DND-41 (cell line): ENCODE data around the gene KLHL6.

ENCODE experiments used
- ATAC-seq: fragments of 200-7000 bp; cut with Tn5 transposase; 3 replicates; pipeline ENCODE4 v1.9.1; 2021; ENCODE audit warnings: low read depth; ENCODE audit not compliant: insufficient read depth
- DNase-seq: peaks from one replicate; pipeline ENCODE4 v3.0.0-alpha.2; 2020
- H2AFZ ChIP-seq: 2 replicates; pipeline ENCODE4 v1.6.0; 2012; ENCODE audit warnings: low read depth, low read length
- H3K27ac ChIP-seq: 2 replicates; pipeline ENCODE4 v1.5.1; 2012; ENCODE audit warnings: low read length, inconsistent platforms
- H3K27me3 ChIP-seq: fragments of 200-600 bp; sonication (generic); 2 replicates; pipeline ENCODE4 v1.6.0; 2012; ENCODE audit warnings: low read length, mild to moderate bottlenecking, inconsistent platforms; ENCODE audit not compliant: insufficient read depth, poor library complexity
- H3K36me3 ChIP-seq: 2 replicates; pipeline ENCODE4 v1.5.1; 2012; ENCODE audit warnings: low read length, inconsistent platforms; ENCODE audit not compliant: insufficient read depth
- H3K4me1 ChIP-seq: 2 replicates; pipeline ENCODE4 v1.5.1; 2012; ENCODE audit warnings: mild to moderate bottlenecking, low read length; ENCODE audit not compliant: insufficient read depth
- H3K4me2 ChIP-seq: 2 replicates; pipeline ENCODE4 v1.6.0; 2012; ENCODE audit warnings: mild to moderate bottlenecking, moderate library complexity, low read length, inconsistent platforms; ENCODE audit not compliant: insufficient read depth
- H3K4me3 ChIP-seq, 2 experiments: fragments of 200-600 bp in 1 of 2; shearing (Covaris generic) in 1 of 2; 2 replicates each; pipeline ENCODE4 v1.5.1; 2012 to 2016; ENCODE audit warnings: inconsistent platforms in 2 of 2, low read length in 2 of 2, mild to moderate bottlenecking in 2 of 2, low read depth in 1 of 2, moderate library complexity in 1 of 2
- H3K79me2 ChIP-seq: 2 replicates; pipeline ENCODE4 v1.6.0; 2012; ENCODE audit warnings: low read length, inconsistent platforms; ENCODE audit not compliant: insufficient read depth
- H3K9ac ChIP-seq: 2 replicates; pipeline ENCODE4 v1.6.0; 2012; ENCODE audit warnings: low read depth, mild to moderate bottlenecking, inconsistent platforms, low read length, moderate library complexity
- H3K9me3 ChIP-seq: 2 replicates; pipeline ENCODE4 v1.5.1; 2012; ENCODE audit warnings: low read length, moderate library complexity, mild to moderate bottlenecking, inconsistent platforms; ENCODE audit not compliant: insufficient read depth, severe bottlenecking
- H4K20me1 ChIP-seq: 2 replicates; pipeline ENCODE4 v1.6.0; 2012; ENCODE audit warnings: low read length; ENCODE audit not compliant: insufficient read depth
- CTCF ChIP-seq: IDR thresholded peaks from 2 replicates; pipeline ENCODE4 v1.5.1; 2012; ENCODE audit warnings: borderline replicate concordance, low read length, moderate library complexity, mild to moderate bottlenecking; ENCODE audit not compliant: poor library complexity, severe bottlenecking; ENCODE audit errors: extremely low read depth
- EZH2 ChIP-seq: IDR thresholded peaks from 3 replicates; pipeline ENCODE4 v1.6.1; 2012; ENCODE audit warnings: borderline replicate concordance, low read depth, mild to moderate bottlenecking, moderate library complexity, low read length, inconsistent platforms; ENCODE audit not compliant: severe bottlenecking

KLHL6 gene

GRCh38 chr3:183464480-183464879 lies 91.0 kb downstream of the KLHL6 start:
- Histone ChIP-seq H2AFZ (no peak overlapping the region), H4K20me1 (no peaks in the 10 kb centered on the region), H3K27me3 (no peaks in the 10 kb centered on the region), H3K9me3 (no peaks in the 10 kb centered on the region), H3K36me3 (no peaks in the 10 kb centered on the region), H3K79me2 (no peaks in the 10 kb centered on the region), H3K4me3 (no peak overlapping the region), H3K9ac (no peak overlapping the region), H3K4me2 (no peak overlapping the region), H3K27ac (no peak overlapping the region), H3K4me1 (peaks cover 5% of the 10 kb centered on the region)
- TF ChIP-seq CTCF (no peak), EZH2 (no peak)
- DNase-seq (no peak), ATAC-seq (no peak)

GRCh38 chr3:183460081-183461055 lies 95.1 kb downstream of the KLHL6 start:
- Histone ChIP-seq H3K27ac (no peak overlapping the region), H3K9me3 (no peaks in the 10 kb centered on the region), H2AFZ (0 out of 2 replicates have a peak overlapping the region, but pooled peaks have one; percentile 49), H3K4me2 (no peak overlapping the region), H3K9ac (no peak overlapping the region), H3K36me3 (no peaks in the 10 kb centered on the region), H3K27me3 (no peaks in the 10 kb centered on the region), H4K20me1 (no peaks in the 10 kb centered on the region), H3K79me2 (no peaks in the 10 kb centered on the region), H3K4me3 (no peak overlapping the region), H3K4me1 (no peaks in the 10 kb centered on the region)
- TF ChIP-seq CTCF (no peak), EZH2 (no peak)
- ATAC-seq = no peak
- DNase-seq = no peak

GRCh38 chr3:183455089-183455488 lies 100.4 kb downstream of the KLHL6 start:
- H3K9me3 ChIP-seq = no peaks in the 10 kb centered on the region
- no peaks in the 10 kb centered on the region for H3K4me1 ChIP-seq
- no peak overlapping the region for H3K4me3 ChIP-seq
- no peak overlapping the region for H2AFZ ChIP-seq
- no peak for TF ChIP-seq EZH2
- no peak for TF ChIP-seq CTCF
- no peaks in the 10 kb centered on the region for H3K27me3 ChIP-seq
- DNase-seq (no peak), ATAC-seq (no peak)
- no peaks in the 10 kb centered on the region for H3K79me2 ChIP-seq
- H3K4me2 ChIP-seq = no peak overlapping the region
- no peak overlapping the region for H3K27ac ChIP-seq
- H3K9ac ChIP-seq = no peak overlapping the region
- H3K36me3 ChIP-seq = no peaks in the 10 kb centered on the region
- no peaks in the 10 kb centered on the region for H4K20me1 ChIP-seq
